Activated naive CD4-positive, alpha-beta T cell treated with anti-CD3 and anti-CD28 coated beads, Interleukin-2, amount 50 U/mL, for 72 hours (primary cell): ENCODE results near the gene SPTLC3. TPM values are rescaled to one million over a fixed set of nuclear protein-coding genes. Genes with fewer than 3 reads are reported as not detected.

Experiments used
- ATAC-seq, 2 donors: fragments of 150-1000 bp; cut with Tn5 transposase; 2 replicates each; pipeline ENCODE4 v1.10.0; 2021; ENCODE audit warnings: mild to moderate bottlenecking in 2 of 2, moderate library complexity in 2 of 2
- DNase-seq, 2 donors: peaks; one replicate each; pipeline ENCODE4 v3.0.0; 2021 to 2022; ENCODE audit warnings: low spot score in 2 of 2
- H3K27ac Mint-ChIP-seq, 2 donors: one replicate each; pipeline ENCODE4 v1.8.0; 2022; ENCODE audit warnings: mild to moderate bottlenecking in 2 of 2, mixed read lengths in 2 of 2
- H3K36me3 Mint-ChIP-seq, 2 donors: one replicate each; pipeline ENCODE4 v1.8.0; 2022; ENCODE audit warnings: mixed read lengths in 2 of 2
- H3K9me3 Mint-ChIP-seq, 2 donors: one replicate each; pipeline ENCODE4 v1.8.0; 2022; ENCODE audit warnings: mixed read lengths in 2 of 2
- total RNA-seq, 2 donors: library from RNA; stranded (reverse); gene quantifications; one replicate each; pipeline ENCODE4 v1.2.3, GENCODE V29; 2022

SPTLC3 gene
- total RNA-seq, 2 donors from 2014 or later: 1.7 TPM; not detected in 1

- ATAC-seq (no peak), DNase-seq (no peak)
- Mint-ChIP-seq H3K36me3 (no peaks in the 10 kb centered on the region), H3K9me3 (no peaks in the 10 kb centered on the region), H3K27ac (no peak overlapping the region)
These were observed 157.2 kb downstream of the SPTLC3 start for GRCh38 chr20:13166011-13166410.

DNA sequence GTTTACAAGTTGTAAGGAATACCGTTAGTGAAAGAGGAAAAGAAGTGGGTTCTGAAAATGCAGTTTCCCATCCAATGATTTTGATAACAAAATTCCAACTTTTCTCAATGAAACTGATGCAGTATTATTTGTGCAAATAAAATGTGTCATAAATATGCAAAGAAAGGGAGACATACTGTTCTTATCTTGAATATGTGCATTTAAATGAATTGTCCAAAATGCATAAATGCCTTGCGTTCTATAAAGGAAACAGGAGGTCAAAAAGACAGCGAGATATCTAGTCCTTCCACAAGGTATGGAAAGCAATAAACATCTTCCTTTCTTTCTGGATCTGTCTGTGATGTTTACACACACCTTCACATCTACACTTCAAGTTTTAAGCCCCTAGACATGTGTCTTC, 157.7 kb downstream of the SPTLC3 start:
- ATAC-seq (no peak), DNase-seq (no peak)
- H3K27ac Mint-ChIP-seq: no peak overlapping the region
- H3K9me3 Mint-ChIP-seq: no peaks in the 10 kb centered on the region
- H3K36me3 Mint-ChIP-seq: no peaks in the 10 kb centered on the region

DNA sequence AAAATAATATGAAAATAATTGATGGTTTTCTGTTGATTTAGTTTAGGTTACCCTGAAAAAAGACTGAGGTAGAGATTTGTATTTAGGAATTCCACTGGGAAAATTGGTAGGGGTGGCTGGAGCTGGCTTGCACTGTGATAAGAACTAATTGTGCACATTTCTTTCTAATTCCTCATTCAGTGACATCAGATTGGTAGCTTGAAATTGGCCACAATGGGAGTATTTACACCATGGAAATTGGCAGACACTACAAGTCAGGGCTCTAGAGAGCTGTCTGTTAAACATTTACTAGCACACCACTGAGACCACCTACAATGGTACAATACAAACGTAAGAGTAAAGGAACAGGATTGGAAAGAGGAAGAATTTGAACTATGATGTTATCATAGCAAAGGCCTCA, 160.3 kb downstream of the SPTLC3 start:
- no peak for ATAC-seq

DNA sequence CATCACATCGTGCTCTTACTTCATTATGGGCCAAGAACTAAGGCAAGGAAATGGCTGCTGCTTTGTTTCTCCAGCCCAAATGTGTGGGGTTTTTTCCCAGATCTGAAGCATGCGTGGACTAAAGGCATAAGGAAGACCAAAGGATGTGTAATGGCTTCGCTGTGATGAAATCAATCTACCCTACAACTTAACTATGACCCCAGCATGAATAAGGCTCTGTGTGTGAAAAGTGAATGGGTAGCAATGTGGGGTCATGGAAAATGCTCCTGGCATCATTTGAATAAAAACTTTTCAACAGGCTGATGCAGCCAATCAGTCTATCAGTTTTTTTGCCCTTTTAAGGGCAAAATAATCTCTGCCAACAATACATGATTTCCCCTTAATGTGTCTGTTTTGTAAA, 162.0 kb downstream of the SPTLC3 start:
- Mint-ChIP-seq H3K36me3 (no peaks in the 10 kb centered on the region), H3K9me3 (peaks cover 0 to 3% of the 10 kb centered on the region in 2 donors), H3K27ac (no peak overlapping the region)
- ATAC-seq: no peak
- no peak for DNase-seq

More for the DNA sequence above, 160.3 kb downstream of the SPTLC3 start:
- Mint-ChIP-seq H3K27ac (no peak overlapping the region), H3K36me3 (no peaks in the 10 kb centered on the region), H3K9me3 (no peaks in the 10 kb centered on the region)
- no peak for DNase-seq

DNA sequence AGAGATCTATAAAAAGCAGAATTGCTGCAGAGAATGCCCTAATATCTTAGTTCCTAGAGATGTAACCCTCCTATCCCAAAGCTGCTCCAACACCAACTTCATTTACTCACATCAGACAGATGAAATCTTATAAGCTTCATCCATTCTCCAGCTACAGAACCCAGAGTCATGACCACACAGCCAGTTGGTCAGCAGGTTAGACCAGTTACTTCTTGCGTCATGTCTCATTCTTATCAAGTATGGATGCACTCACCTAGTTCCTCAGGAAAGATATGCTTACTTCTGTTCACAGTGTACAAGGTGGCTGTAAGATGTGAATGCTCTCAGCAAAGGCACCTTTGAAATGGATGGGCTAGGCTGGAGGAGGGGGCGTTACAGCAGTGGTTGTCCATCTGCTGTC, 164.4 kb downstream of the SPTLC3 start:
- DNase-seq: no peak
- ATAC-seq: no peak
- no peak overlapping the region for H3K27ac Mint-ChIP-seq
- H3K9me3 Mint-ChIP-seq: peaks cover 0 to 8% of the 10 kb centered on the region in 2 donors
- H3K36me3 Mint-ChIP-seq: peaks cover 0 to 9% of the 10 kb centered on the region in 2 donors

DNA sequence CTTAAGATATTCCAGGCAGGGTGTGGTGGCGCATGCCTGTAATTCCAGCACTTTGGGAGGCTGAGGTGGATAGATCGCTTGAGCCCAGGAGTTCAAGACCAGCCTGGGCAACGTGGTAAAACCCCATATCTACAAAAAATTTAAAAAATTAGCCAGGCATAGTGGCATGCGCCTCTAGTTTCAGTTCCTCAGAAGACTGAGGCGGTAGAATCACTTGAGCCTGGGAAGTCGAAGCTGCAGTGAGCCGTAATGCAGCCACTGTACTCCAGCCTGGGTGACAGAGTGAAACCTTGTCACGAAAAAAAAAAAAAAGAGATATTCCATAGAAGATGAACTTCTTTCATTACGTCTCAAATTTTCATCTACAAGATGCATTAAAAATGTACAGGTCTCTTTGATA, 165.6 kb downstream of the SPTLC3 start:
- H3K36me3 Mint-ChIP-seq: peaks cover 0 to 9% of the 10 kb centered on the region in 2 donors
- H3K27ac Mint-ChIP-seq: no peak overlapping the region

GRCh38 chr20:13180986-13181889, 172.5 kb downstream of the SPTLC3 start:
- ATAC-seq: peak in 1 of 2 donors; percentile 71
- DNase-seq: no peak
- Mint-ChIP-seq H3K9me3 (peaks cover 0 to 11% of the 10 kb centered on the region in 2 donors), H3K27ac (peak overlapping the region in 1 of 2 donors; percentile 22), H3K36me3 (peaks cover 0 to 15% of the 10 kb centered on the region in 2 donors)

More for the DNA sequence above, 165.6 kb downstream of the SPTLC3 start:
- ATAC-seq: no peak
- H3K9me3 Mint-ChIP-seq: peaks cover 0 to 8% of the 10 kb centered on the region in 2 donors
- DNase-seq: no peak

- peaks cover 8 to 16% of the 10 kb centered on the region in 2 donors for H3K36me3 Mint-ChIP-seq
- peak in 1 of 2 donors; percentile 6 for DNase-seq
- H3K9me3 Mint-ChIP-seq: peaks cover 7 to 15% of the 10 kb centered on the region in 2 donors
- peak overlapping the region in 1 of 2 donors; percentile 19 for H3K27ac Mint-ChIP-seq
- peak; percentile 72 to 99 for ATAC-seq
These were observed 174.2 kb downstream of the SPTLC3 start for GRCh38 chr20:13183005-13183404.

- peaks cover 8 to 16% of the 10 kb centered on the region in 2 donors for H3K36me3 Mint-ChIP-seq
- no peak for ATAC-seq
- no peak overlapping the region for H3K27ac Mint-ChIP-seq
- DNase-seq: no peak
- H3K9me3 Mint-ChIP-seq: peaks cover 7 to 15% of the 10 kb centered on the region in 2 donors
These were observed 177.4 kb downstream of the SPTLC3 start for GRCh38 chr20:13186043-13186774.

GRCh38 chr20:13187899-13188298, 179.1 kb downstream of the SPTLC3 start:
- no peak for ATAC-seq
- no peak overlapping the region for H3K27ac Mint-ChIP-seq
- no peak for DNase-seq
- peaks cover 7 to 15% of the 10 kb centered on the region in 2 donors for H3K9me3 Mint-ChIP-seq
- peaks cover 8 to 16% of the 10 kb centered on the region in 2 donors for H3K36me3 Mint-ChIP-seq

DNA sequence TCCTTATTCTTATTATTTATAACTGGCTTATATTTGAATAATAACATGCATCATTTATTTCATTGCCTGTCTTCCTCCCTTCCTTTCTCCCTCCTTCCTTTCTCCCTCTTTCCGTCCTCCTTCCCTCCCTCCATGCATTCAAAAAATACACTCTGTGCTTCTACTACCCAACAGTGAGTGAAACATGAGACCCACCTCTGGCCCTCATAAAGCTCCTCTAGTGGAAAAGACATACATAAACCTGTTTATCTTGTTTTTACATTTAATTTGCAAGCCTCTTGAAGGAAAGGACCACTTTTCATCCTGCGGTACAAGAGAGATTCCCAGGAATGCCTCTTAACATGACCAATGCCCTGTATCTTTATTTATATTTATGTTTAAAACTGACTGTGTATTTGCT, 190.5 kb downstream of the SPTLC3 start:
- H3K9me3 Mint-ChIP-seq: no peaks in the 10 kb centered on the region
- H3K36me3 Mint-ChIP-seq: no peaks in the 10 kb centered on the region

GRCh38 chr20:13200767-13201500, 192.2 kb downstream of the SPTLC3 start:
- H3K27ac Mint-ChIP-seq: no peak overlapping the region
- ATAC-seq (no peak), DNase-seq (no peak)
- no peaks in the 10 kb centered on the region for H3K36me3 Mint-ChIP-seq
- H3K9me3 Mint-ChIP-seq: no peaks in the 10 kb centered on the region

More for the DNA sequence above, 190.5 kb downstream of the SPTLC3 start:
- H3K27ac Mint-ChIP-seq: no peak overlapping the region
- DNase-seq (no peak), ATAC-seq (no peak)

DNA sequence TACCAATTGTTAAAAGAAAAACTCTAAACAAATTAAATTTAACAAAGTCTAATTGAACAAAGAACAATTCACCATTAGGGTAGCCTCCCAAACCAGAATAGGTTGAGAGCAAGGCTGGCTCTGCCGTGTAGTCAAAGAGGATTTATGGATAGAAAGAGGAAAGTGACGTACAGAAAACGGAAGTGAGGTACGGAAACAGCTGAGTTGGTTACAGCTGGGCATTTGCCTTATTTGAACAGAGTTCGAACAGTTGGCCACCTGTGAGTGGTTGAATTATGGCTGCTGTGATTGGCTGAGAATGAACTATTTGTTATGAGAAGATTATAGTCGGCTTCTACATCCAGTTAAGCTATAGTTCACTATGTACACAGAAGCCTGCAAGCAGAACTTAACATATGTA, 193.8 kb downstream of the SPTLC3 start:
- no peak for DNase-seq
- H3K27ac Mint-ChIP-seq: no peak overlapping the region
- H3K36me3 Mint-ChIP-seq: no peaks in the 10 kb centered on the region
- H3K9me3 Mint-ChIP-seq: no peaks in the 10 kb centered on the region
- ATAC-seq: no peak

DNA sequence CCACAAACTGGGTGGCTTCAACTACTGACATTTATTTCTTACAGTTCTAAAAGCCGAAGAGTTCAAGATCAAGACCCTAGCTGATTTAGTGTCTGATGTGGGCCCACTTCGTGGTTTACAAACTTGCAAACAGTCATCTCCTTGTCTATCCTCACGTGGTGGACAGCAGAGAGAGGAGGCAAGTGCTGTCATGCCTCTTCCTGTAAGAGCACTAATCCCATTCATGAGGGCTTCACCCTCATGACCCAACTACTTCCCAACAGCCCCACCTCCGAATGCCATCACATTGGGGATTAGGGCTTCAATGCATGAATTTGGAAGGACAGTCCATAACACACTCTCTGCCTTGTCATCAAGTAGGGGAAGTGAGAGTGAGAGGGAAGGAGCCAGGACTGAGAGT, 196.7 kb downstream of the SPTLC3 start:
- H3K9me3 Mint-ChIP-seq: no peaks in the 10 kb centered on the region
- no peak overlapping the region for H3K27ac Mint-ChIP-seq
- DNase-seq: no peak
- no peak for ATAC-seq
- H3K36me3 Mint-ChIP-seq: no peaks in the 10 kb centered on the region

DNA sequence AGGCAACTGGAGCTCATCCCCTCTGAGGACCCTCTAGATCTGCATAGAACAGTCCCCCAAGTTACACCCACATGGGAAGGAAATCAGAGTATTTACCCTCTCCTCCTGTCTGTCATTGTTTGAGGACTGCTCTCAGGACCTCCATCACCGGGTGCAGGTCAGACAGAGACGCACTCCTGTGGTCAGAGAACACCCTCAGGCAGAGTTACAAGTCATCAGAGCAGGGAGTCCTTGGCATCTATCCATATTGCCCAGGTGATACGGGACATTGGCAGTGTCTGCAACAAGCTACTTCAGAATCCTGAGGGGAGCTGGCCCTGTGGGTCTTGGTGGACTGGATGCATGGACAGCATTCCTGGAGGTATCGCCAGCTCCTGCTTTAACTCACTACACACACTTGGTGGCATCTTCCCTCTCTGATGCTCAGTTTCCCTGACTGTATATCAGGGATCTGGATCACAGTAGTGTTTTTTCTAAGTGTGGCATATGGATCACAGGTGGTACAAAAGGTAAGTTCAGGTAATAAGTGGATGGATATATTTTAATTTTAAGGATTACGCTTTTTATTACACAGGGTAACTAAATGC, 197.2 kb downstream of the SPTLC3 start:
- DNase-seq (no peak), ATAC-seq (no peak)
- H3K9me3 Mint-ChIP-seq: no peaks in the 10 kb centered on the region
- no peaks in the 10 kb centered on the region for H3K36me3 Mint-ChIP-seq
- no peak overlapping the region for H3K27ac Mint-ChIP-seq

DNA sequence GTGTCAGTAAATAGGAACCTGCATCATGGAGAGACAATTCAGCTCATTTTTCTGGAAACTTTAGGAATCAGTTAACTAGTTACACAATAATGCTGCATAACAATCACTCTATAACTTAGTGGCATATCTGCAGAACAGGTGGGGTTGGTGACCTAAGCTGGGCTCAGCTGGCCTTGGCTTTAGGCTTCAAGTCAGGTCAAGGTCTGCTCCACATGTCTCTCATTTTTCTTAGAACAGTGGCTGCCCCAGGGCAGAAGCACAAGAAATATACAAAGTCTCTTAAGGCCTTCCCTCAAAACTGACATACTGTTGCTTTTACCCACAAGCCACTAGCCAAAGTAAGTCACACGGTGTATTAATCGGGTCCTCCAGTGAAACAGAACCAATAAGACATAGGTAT, 198.2 kb downstream of the SPTLC3 start:
- Mint-ChIP-seq H3K36me3 (no peaks in the 10 kb centered on the region), H3K27ac (no peak overlapping the region), H3K9me3 (no peaks in the 10 kb centered on the region)
- ATAC-seq (no peak), DNase-seq (no peak)
